GM19372 (cell line): ENCODE results near the gene WDR27.

ENCODE experiments used
- ATAC-seq: cut with Tn5 transposase; IDR thresholded peaks from one replicate; pipeline ENCODE4 v1.9.1; 2021; ENCODE audit warnings: mild to moderate bottlenecking, low read depth, moderate library complexity; ENCODE audit not compliant: unreplicated experiment

WDR27 gene

GRCh38 chr6:169421586-169422264 lies 280.1 kb downstream of the WDR27 start:
- ATAC-seq, result no peak

- ATAC-seq, result no peak
These were observed 280.8 kb downstream of the WDR27 start for GRCh38 chr6:169420912-169421543.

- no peak for ATAC-seq
These were observed 284.7 kb downstream of the WDR27 start for GRCh38 chr6:169417101-169417500.

- no peak for ATAC-seq
These were observed 285.6 kb downstream of the WDR27 start for GRCh38 chr6:169416249-169416648.

GRCh38 chr6:169415179-169415578 lies 286.6 kb downstream of the WDR27 start:
- ATAC-seq, result no peak

- no peak for ATAC-seq
These were observed 290.1 kb downstream of the WDR27 start for GRCh38 chr6:169411722-169412121.

GRCh38 chr6:169411296-169411695 lies 290.5 kb downstream of the WDR27 start:
- ATAC-seq, result no peak

- no peak for ATAC-seq
These were observed 292.0 kb downstream of the WDR27 start for GRCh38 chr6:169409742-169410312.

- ATAC-seq, result no peak
These were observed 294.5 kb downstream of the WDR27 start for GRCh38 chr6:169407325-169407724.
